ENCODE results near the gene PARVB. TPM values are rescaled to one million over a fixed set of nuclear protein-coding genes. Genes with fewer than 3 reads are reported as not detected.
A peak's percentile ranks its signal among the peaks of the same experiment; 100 is the strongest.
"Not testable (repeated sequence)": the region's sequence is repeated elsewhere in the genome, so short reads cannot be mapped to it uniquely, and the experiment has no call there.

PARVB gene
- total RNA-seq, 2 experiments from 2014 or later, result 42.7 to 45.9 TPM

- intact Hi-C loops (cut with DNase I, micrococcal nuclease), result no loop called here
- H3K36me3 Mint-ChIP-seq (ENCODE audit: low read depth), result no peaks in the 10 kb centered on the region
- no peaks in the 10 kb centered on the region for H3K27me3 Mint-ChIP-seq
- DNase-seq (no peak), ATAC-seq (no peak)
- H3K4me3 Mint-ChIP-seq, result peak overlapping the region; percentile 12
- peak overlapping the region; percentile 55 for H3K27ac Mint-ChIP-seq
- H3K4me1 Mint-ChIP-seq, result peaks cover 26% of the 10 kb centered on the region
- ChIA-PET CTCF (no interaction called here), POLR2A (no interaction called here)
- no peaks in the 10 kb centered on the region for H3K9me3 Mint-ChIP-seq (ENCODE audit: low read depth)
Observed at GRCh38 chr22:44047891-44048301, 23.8 kb downstream of the PARVB start.

GRCh38 chr22:44049486-44050231 lies 25.6 kb downstream of the PARVB start:
- no peak for ATAC-seq
- no peaks in the 10 kb centered on the region for H3K9me3 Mint-ChIP-seq (ENCODE audit: low read depth)
- POLR2A ChIA-PET, result no interaction called here
- H3K4me3 Mint-ChIP-seq, result no peak overlapping the region
- CTCF ChIA-PET, result no interaction called here
- H3K27me3 Mint-ChIP-seq, result no peaks in the 10 kb centered on the region
- no peaks in the 10 kb centered on the region for H3K36me3 Mint-ChIP-seq (ENCODE audit: low read depth)
- DNase-seq, result no peak
- H3K27ac Mint-ChIP-seq, result no peak overlapping the region
- H3K4me1 Mint-ChIP-seq, result peaks cover 26% of the 10 kb centered on the region
- intact Hi-C loops (cut with DNase I, micrococcal nuclease), result no loop called here

DNA sequence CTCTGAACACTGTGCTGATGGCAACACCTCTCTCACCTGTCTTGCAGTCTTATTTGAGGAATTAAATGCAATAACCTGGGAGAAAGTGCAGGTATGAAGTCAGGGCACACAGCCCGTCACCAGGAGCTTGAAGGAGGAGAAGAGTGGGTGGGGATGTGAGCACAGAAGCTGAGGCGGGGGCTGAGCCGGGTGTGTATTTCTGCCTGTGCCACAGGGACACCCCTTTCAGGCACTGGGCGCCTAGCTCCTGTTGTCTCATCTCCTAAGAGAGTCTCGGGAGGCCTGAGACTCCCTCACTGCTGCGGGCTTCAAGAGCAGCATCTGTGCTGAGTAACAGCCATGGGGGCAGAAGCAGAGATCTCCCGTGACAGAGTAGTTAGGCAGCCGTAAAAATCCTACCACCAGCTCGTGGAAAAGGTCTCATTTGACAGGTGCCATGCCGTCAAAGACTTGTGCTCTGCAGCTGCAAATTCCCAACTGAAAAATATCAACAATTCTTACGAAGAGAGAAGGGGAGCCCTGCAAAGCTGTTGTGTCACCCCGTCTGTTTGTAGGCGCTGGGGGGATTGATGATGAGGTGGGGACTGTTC lies 26.8 kb downstream of the PARVB start:
- no peaks in the 10 kb centered on the region for H3K36me3 Mint-ChIP-seq (ENCODE audit: low read depth)
- no peak overlapping the region for H3K4me3 Mint-ChIP-seq
- H3K4me1 Mint-ChIP-seq, result peaks cover 21% of the 10 kb centered on the region
- no peak overlapping the region for H3K27ac Mint-ChIP-seq
- DNase-seq (no peak), ATAC-seq (no peak)
- POLR2A ChIA-PET, result no interaction called here
- H3K9me3 Mint-ChIP-seq (ENCODE audit: low read depth), result no peaks in the 10 kb centered on the region
- no peaks in the 10 kb centered on the region for H3K27me3 Mint-ChIP-seq
- CTCF ChIA-PET, result interaction anchor here (0.7 kb wide), 1 partner anchor 516 kb away, joined by 3 read pairs; no protein-coding TSS in a partner anchor
- intact Hi-C loops (cut with DNase I, micrococcal nuclease), result no loop called here

GRCh38 chr22:44051358-44051757 lies 27.3 kb downstream of the PARVB start:
- intact Hi-C loops (cut with DNase I, micrococcal nuclease), result no loop called here
- ATAC-seq (no peak), DNase-seq (no peak)
- no peaks in the 10 kb centered on the region for H3K9me3 Mint-ChIP-seq (ENCODE audit: low read depth)
- H3K4me3 Mint-ChIP-seq, result no peak overlapping the region
- H3K27ac Mint-ChIP-seq, result no peak overlapping the region
- no peaks in the 10 kb centered on the region for H3K36me3 Mint-ChIP-seq (ENCODE audit: low read depth)
- no peaks in the 10 kb centered on the region for H3K27me3 Mint-ChIP-seq
- peaks cover 21% of the 10 kb centered on the region for H3K4me1 Mint-ChIP-seq
- ChIA-PET POLR2A (no interaction called here), CTCF (interaction anchor here (0.7 kb wide), 1 partner anchor 516 kb away, joined by 3 read pairs; no protein-coding TSS in a partner anchor)

GRCh38 chr22:44051961-44052360 lies 27.9 kb downstream of the PARVB start:
- POLR2A ChIA-PET, result no interaction called here
- H3K4me1 Mint-ChIP-seq, result peaks cover 21% of the 10 kb centered on the region
- no peaks in the 10 kb centered on the region for H3K36me3 Mint-ChIP-seq (ENCODE audit: low read depth)
- H3K4me3 Mint-ChIP-seq, result no peak overlapping the region
- CTCF ChIA-PET, result no interaction called here
- H3K27ac Mint-ChIP-seq, result no peak overlapping the region
- no peaks in the 10 kb centered on the region for H3K9me3 Mint-ChIP-seq (ENCODE audit: low read depth)
- no peaks in the 10 kb centered on the region for H3K27me3 Mint-ChIP-seq
- intact Hi-C loops (cut with DNase I, micrococcal nuclease), result no loop called here
- no peak for DNase-seq
- ATAC-seq, result no peak

DNA sequence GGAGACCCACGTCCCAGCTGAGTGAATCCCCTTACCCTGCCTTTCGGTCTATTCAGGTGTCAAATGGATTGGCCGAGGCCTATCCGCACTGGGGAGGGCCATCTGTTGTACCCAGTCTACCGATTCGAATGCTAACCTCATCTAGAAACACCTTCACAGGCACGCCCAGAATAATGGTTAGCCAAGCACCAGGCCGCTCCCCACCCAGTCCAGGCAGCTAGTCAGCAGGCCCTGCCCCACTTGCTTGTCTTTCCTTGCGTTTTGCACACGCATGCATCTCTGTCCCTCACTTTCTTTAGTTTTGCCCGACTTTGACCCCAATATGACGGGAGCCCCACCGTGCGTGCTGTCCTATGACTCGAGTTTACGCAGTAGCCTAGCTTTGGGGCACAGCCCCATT lies 31.7 kb downstream of the PARVB start:
- DNase-seq (no peak), ATAC-seq (no peak)
- ChIA-PET POLR2A (no interaction called here), CTCF (no interaction called here)
- Mint-ChIP-seq H3K9me3 (ENCODE audit: low read depth) (no peaks in the 10 kb centered on the region), H3K36me3 (ENCODE audit: low read depth) (no peaks in the 10 kb centered on the region), H3K4me1 (peaks cover 7% of the 10 kb centered on the region), H3K27me3 (no peaks in the 10 kb centered on the region), H3K4me3 (no peak overlapping the region), H3K27ac (no peak overlapping the region)
- intact Hi-C loops (cut with DNase I, micrococcal nuclease), result no loop called here

- intact Hi-C loops (cut with DNase I, micrococcal nuclease); H3K4me3 Mint-ChIP-seq; H3K9me3 Mint-ChIP-seq (ENCODE audit: low read depth); H3K4me1 Mint-ChIP-seq; POLR2A ChIA-PET; DNase-seq; ATAC-seq; H3K36me3 Mint-ChIP-seq (ENCODE audit: low read depth); H3K27ac Mint-ChIP-seq; CTCF ChIA-PET; H3K27me3 Mint-ChIP-seq: not testable (repeated sequence)
Observed at GRCh38 chr22:44056649-44057048, 32.5 kb downstream of the PARVB start.

GRCh38 chr22:44057401-44057987 lies 33.4 kb downstream of the PARVB start:
- ChIA-PET POLR2A (no interaction called here), CTCF (no interaction called here)
- Mint-ChIP-seq H3K9me3 (ENCODE audit: low read depth) (no peaks in the 10 kb centered on the region), H3K4me3 (no peak overlapping the region), H3K27me3 (no peaks in the 10 kb centered on the region), H3K36me3 (ENCODE audit: low read depth) (no peaks in the 10 kb centered on the region), H3K4me1 (no peaks in the 10 kb centered on the region), H3K27ac (no peak overlapping the region)
- DNase-seq, result no peak
- no peak for ATAC-seq
- intact Hi-C loops (cut with DNase I, micrococcal nuclease), result no loop called here

DNA sequence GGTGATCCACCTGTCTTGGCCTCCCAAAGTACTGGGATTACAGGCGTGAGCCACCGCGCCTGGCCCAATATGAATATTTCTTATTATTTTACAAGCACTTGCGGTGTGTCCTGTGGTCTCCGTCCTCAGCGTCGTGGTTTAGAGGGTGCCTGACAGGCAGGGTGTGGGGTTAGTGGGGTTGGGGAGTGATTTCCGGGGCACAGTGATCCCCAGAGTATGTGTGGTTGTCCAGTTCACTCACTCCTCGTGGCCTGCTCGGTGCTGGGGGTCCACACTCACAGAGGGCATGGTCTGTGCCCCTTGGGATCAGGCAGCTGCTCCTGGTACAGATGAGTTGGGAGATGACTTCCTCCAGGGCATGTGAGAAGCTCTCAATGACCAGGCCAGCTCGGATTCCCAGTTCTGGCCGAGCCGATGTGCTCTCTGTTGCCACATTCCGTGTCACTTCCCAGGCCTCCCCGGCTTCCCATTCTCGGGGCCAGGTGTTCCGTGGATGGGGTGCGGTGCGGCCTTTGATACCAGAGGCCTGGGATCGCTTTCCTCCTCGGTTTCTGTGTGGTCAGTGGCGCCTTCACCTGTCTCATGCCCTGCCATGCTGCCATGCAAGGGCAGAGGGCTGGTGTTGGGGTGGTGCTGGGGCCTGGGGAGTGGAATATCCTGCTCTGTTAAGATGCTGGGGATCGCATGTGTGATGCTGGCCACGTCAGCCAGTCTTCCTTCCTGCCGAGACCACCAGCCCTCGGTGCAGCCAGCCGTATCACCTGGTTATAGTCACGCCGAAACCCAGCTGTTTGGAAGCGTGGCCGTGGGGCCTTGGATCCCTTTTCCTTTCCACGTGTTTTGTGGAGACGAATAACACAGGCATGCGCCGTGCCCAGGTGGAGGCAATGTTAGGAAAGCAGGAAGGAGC lies 39.6 kb downstream of the PARVB start:
- DNase-seq (no peak), ATAC-seq (no peak)
- Mint-ChIP-seq H3K9me3 (ENCODE audit: low read depth) (no peaks in the 10 kb centered on the region), H3K36me3 (ENCODE audit: low read depth) (no peaks in the 10 kb centered on the region), H3K4me3 (no peak overlapping the region), H3K4me1 (peaks cover 4% of the 10 kb centered on the region), H3K27me3 (peaks cover 2% of the 10 kb centered on the region), H3K27ac (no peak overlapping the region)
- ChIA-PET CTCF (no interaction called here), POLR2A (interaction anchor here (0.6 kb wide), 1 partner anchor 423 kb away, joined by 9 read pairs; no protein-coding TSS in a partner anchor)
- intact Hi-C loops (cut with DNase I, micrococcal nuclease), result no loop called here

GRCh38 chr22:44067033-44067432 lies 42.9 kb downstream of the PARVB start:
- CTCF ChIA-PET, result no interaction called here
- H3K27me3 Mint-ChIP-seq, result peaks cover 2% of the 10 kb centered on the region

GRCh38 chr22:44067901-44068300 lies 43.8 kb downstream of the PARVB start:
- H3K4me1 Mint-ChIP-seq, result peaks cover 6% of the 10 kb centered on the region
- H3K4me3 Mint-ChIP-seq, result no peak overlapping the region
- H3K36me3 Mint-ChIP-seq (ENCODE audit: low read depth), result no peaks in the 10 kb centered on the region
- intact Hi-C loops (cut with DNase I, micrococcal nuclease), result no loop called here
- ATAC-seq (no peak), DNase-seq (no peak)
- no peaks in the 10 kb centered on the region for H3K9me3 Mint-ChIP-seq (ENCODE audit: low read depth)
- ChIA-PET POLR2A (no interaction called here), CTCF (no interaction called here)
- H3K27me3 Mint-ChIP-seq, result peaks cover 2% of the 10 kb centered on the region
- no peak overlapping the region for H3K27ac Mint-ChIP-seq

More at GRCh38 chr22:44067033-44067432, 42.9 kb downstream of the PARVB start:
- POLR2A ChIA-PET, result no interaction called here
- H3K27ac Mint-ChIP-seq, result no peak overlapping the region
- intact Hi-C loops (cut with DNase I, micrococcal nuclease), result no loop called here
- no peak for ATAC-seq
- H3K4me1 Mint-ChIP-seq, result peaks cover 6% of the 10 kb centered on the region
- H3K9me3 Mint-ChIP-seq (ENCODE audit: low read depth), result no peaks in the 10 kb centered on the region
- no peak overlapping the region for H3K4me3 Mint-ChIP-seq
- H3K36me3 Mint-ChIP-seq (ENCODE audit: low read depth), result no peaks in the 10 kb centered on the region
- DNase-seq, result no peak

All from activated CD4-positive, alpha-beta T cell treated with anti-CD3 and anti-CD28 coated beads for 36 hours (primary cell).